ENCODE data around the gene B3GALNT2. TPM values are rescaled to one million over a fixed set of nuclear protein-coding genes. Genes with fewer than 3 reads are reported as not detected.
"Not testable (repeated sequence)": the region's sequence is repeated elsewhere in the genome, so short reads cannot be mapped to it uniquely, and the experiment has no call there.

B3GALNT2 gene
- total RNA-seq, 1 donor, result 34.7 TPM

DNA sequence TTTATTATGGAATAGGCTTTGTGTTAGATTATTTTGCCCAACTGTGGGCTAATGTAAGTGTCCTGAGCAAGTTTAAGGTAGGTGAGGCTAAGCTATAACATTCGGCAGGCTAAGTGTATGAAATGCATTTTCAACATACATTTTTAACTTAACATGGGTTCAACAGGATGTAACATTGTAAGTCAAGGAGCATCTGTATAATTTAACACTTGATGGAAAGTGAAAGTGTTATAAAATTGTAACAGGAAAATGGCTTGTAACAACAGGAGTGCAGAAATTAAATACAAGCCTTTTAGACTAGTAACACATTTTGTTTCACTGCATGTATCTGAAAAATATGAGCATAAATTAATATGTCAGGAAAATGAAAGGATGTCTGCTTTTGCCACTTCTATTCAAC is 42.3 kb downstream of the B3GALNT2 start:
- H4K20me1 ChIP-seq (ENCODE audit: insufficient read depth, low read length), result no peaks in the 10 kb centered on the region
- H3K4me1 ChIP-seq (ENCODE audit: insufficient read depth, low read length), result no peaks in the 10 kb centered on the region
- H3K4me3 ChIP-seq (ENCODE audit: insufficient read depth, low read length), result no peak overlapping the region
- H3K27ac ChIP-seq (ENCODE audit: low read depth, low read length), result no peak overlapping the region
- no peak overlapping the region for H3K4me2 ChIP-seq (ENCODE audit: insufficient read depth, low read length)
- DNase-seq (ENCODE audit: insufficient read length, low spot score, missing footprints), result no peak
- H2AFZ ChIP-seq (ENCODE audit: low read length), result no peak overlapping the region
- TF ChIP-seq, protein P1, sequence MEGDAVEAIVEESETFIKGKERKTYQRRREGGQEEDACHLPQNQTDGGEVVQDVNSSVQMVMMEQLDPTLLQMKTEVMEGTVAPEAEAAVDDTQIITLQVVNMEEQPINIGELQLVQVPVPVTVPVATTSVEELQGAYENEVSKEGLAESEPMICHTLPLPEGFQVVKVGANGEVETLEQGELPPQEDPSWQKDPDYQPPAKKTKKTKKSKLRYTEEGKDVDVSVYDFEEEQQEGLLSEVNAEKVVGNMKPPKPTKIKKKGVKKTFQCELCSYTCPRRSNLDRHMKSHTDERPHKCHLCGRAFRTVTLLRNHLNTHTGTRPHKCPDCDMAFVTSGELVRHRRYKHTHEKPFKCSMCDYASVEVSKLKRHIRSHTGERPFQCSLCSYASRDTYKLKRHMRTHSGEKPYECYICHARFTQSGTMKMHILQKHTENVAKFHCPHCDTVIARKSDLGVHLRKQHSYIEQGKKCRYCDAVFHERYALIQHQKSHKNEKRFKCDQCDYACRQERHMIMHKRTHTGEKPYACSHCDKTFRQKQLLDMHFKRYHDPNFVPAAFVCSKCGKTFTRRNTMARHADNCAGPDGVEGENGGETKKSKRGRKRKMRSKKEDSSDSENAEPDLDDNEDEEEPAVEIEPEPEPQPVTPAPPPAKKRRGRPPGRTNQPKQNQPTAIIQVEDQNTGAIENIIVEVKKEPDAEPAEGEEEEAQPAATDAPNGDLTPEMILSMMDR (IDR thresholded peaks at IDR 0.05; ENCODE audit: extremely low read depth, low read depth, low read length), result no peak
- H3K9me3 ChIP-seq (ENCODE audit: low read depth, low read length), result no peaks in the 10 kb centered on the region
- H3K79me2 ChIP-seq (ENCODE audit: insufficient read depth, low read length), result no peaks in the 10 kb centered on the region
- H3K27me3 ChIP-seq (ENCODE audit: insufficient read depth, low read length), result no peaks in the 10 kb centered on the region
- H3K36me3 ChIP-seq (ENCODE audit: insufficient read depth, low read length), result peaks cover 7% of the 10 kb centered on the region

DNA sequence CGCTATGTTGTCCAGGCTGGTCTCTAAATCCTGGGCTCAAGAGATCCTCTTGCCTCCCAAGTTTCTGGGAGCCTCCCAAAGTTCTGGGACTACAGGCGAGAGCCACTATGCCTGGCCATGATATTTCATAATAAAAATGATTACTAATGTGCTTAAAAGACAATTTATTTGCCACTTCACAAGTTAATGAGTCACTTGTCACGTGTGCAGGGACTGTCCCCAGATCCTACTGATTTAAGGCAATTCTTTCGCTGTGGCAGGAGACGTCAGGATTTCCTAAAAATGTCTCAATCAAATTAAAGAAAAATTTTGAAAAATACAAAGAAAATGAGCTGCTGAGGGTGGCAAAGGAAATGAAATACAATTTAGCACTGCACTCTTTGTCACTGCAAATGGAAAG is 43.5 kb downstream of the B3GALNT2 start:
- H4K20me1 ChIP-seq (ENCODE audit: insufficient read depth, low read length), result no peaks in the 10 kb centered on the region
- H3K27ac ChIP-seq (ENCODE audit: low read depth, low read length), result no peak overlapping the region
- H3K36me3 ChIP-seq (ENCODE audit: insufficient read depth, low read length), result peaks cover 7% of the 10 kb centered on the region
- DNase-seq (ENCODE audit: insufficient read length, low spot score, missing footprints), result no peak
- no peak overlapping the region for H3K4me2 ChIP-seq (ENCODE audit: insufficient read depth, low read length)
- H3K27me3 ChIP-seq (ENCODE audit: insufficient read depth, low read length), result no peaks in the 10 kb centered on the region
- H3K9me3 ChIP-seq (ENCODE audit: low read depth, low read length), result no peaks in the 10 kb centered on the region
- no peaks in the 10 kb centered on the region for H3K79me2 ChIP-seq (ENCODE audit: insufficient read depth, low read length)
- TF ChIP-seq, protein P1 (IDR thresholded peaks at IDR 0.05; ENCODE audit: extremely low read depth, low read depth, low read length), result no peak
- H2AFZ ChIP-seq (ENCODE audit: low read length), result no peak overlapping the region
- H3K4me1 ChIP-seq (ENCODE audit: insufficient read depth, low read length), result no peaks in the 10 kb centered on the region
- no peak overlapping the region for H3K4me3 ChIP-seq (ENCODE audit: insufficient read depth, low read length)

DNA sequence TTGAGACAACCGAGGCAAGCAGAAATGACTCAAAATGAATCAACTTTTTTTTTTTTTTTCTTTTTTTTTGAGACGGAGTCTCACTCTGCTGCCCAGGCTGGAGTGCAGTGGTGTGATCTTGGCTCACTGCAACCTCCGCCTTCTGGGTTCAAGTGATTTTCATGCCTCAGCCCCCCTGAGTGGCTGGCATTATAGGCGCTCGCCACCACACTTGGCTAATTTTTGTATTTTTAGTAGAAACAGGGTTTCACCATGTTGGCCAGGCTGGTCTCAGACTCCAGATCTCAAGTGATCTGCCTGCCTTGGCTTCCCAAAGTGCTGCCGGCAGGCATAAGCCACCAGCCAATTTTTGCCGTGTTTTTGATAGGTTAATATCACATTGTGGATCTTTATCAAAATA is 46.4 kb downstream of the B3GALNT2 start:
- H4K20me1 ChIP-seq (ENCODE audit: insufficient read depth, low read length); H3K4me3 ChIP-seq (ENCODE audit: insufficient read depth, low read length); H3K79me2 ChIP-seq (ENCODE audit: insufficient read depth, low read length); H3K27me3 ChIP-seq (ENCODE audit: insufficient read depth, low read length); H3K4me1 ChIP-seq (ENCODE audit: insufficient read depth, low read length); H3K4me2 ChIP-seq (ENCODE audit: insufficient read depth, low read length); H2AFZ ChIP-seq (ENCODE audit: low read length); DNase-seq (ENCODE audit: insufficient read length, low spot score, missing footprints); H3K9me3 ChIP-seq (ENCODE audit: low read depth, low read length); H3K27ac ChIP-seq (ENCODE audit: low read depth, low read length): not testable (repeated sequence)
- peaks cover 16% of the 10 kb centered on the region for H3K36me3 ChIP-seq (ENCODE audit: insufficient read depth, low read length)

DNA sequence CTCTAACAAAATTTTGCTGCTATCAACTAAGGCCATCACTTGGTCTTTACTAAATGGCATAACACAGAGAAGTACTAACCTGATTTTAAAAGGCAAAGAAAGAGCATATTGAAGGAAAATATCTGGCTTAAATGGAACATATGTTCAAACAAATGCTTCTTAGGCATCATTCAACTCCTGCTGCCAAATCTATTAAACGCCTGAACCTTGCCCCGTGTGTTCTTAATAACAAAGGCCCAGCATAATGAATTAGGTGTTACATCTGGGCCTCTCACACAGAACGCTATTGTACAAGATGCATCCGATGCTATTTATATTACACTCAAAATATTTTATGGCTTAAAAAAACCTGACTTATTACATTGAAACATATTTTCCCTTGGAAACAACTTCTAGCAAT is 48.4 kb downstream of the B3GALNT2 start:
- TF ChIP-seq, protein P1 (IDR thresholded peaks at IDR 0.05; ENCODE audit: extremely low read depth, low read depth, low read length), result no peak
- Histone ChIP-seq H4K20me1 (ENCODE audit: insufficient read depth, low read length) (no peaks in the 10 kb centered on the region), H3K36me3 (ENCODE audit: insufficient read depth, low read length) (peaks cover 16% of the 10 kb centered on the region), H3K4me2 (ENCODE audit: insufficient read depth, low read length) (no peak overlapping the region), H2AFZ (ENCODE audit: low read length) (no peak overlapping the region), H3K4me3 (ENCODE audit: insufficient read depth, low read length) (no peak overlapping the region), H3K27ac (ENCODE audit: low read depth, low read length) (no peak overlapping the region), H3K79me2 (ENCODE audit: insufficient read depth, low read length) (no peaks in the 10 kb centered on the region), H3K27me3 (ENCODE audit: insufficient read depth, low read length) (no peaks in the 10 kb centered on the region), H3K9me3 (ENCODE audit: low read depth, low read length) (no peaks in the 10 kb centered on the region), H3K4me1 (ENCODE audit: insufficient read depth, low read length) (no peaks in the 10 kb centered on the region)
- no peak for DNase-seq (ENCODE audit: insufficient read length, low spot score, missing footprints)
